Endothelial cell of umbilical vein (primary cell): ENCODE measurements around the gene ATOSB. TPM values are rescaled to one million over a fixed set of nuclear protein-coding genes. Genes with fewer than 3 reads are reported as not detected.
A peak's percentile ranks its signal among the peaks of the same experiment; 100 is the strongest.

Source experiments
- BruUV-seq: library from RNA; stranded (reverse); fragments of 400-500 nt; replicated peaks from 2 replicates; lab custom pipeline; 2021; lab: Mats Ljungman, UMichigan
- CTCF ChIA-PET: fragments of 300-600, 350-600 bp; sonication (Branson Sonifier 250); formaldehyde crosslinking; loops from one replicate; lab custom pipeline; 2021; ENCODE audit warnings: antibody characterized with exemption, inconsistent platforms; lab: Charles Lee
- POLR2A ChIA-PET: fragments of 300-600, 350-600 bp; sonication (Branson Sonifier 250); formaldehyde crosslinking; loops from one replicate; lab custom pipeline; 2021; ENCODE audit warnings: antibody characterized with exemption, inconsistent platforms; lab: Charles Lee
- DNase-seq: peaks from one replicate; pipeline ENCODE4 v3.0.0-alpha.2; 2011; ENCODE audit warnings: low read depth, low spot score
- FAIRE-seq: peaks from 2 replicates; lab custom pipeline; 2011; peaks lifted over from hg19 to GRCh38; lab: Jason Lieb, UNC
- H2AFZ ChIP-seq: 2 replicates; pipeline ENCODE4 v1.6.0; 2012; ENCODE audit warnings: low read depth, low read length, control low read depth, inconsistent platforms
- H3K27ac ChIP-seq: 2 replicates; pipeline ENCODE4 v1.5.1; 2011; ENCODE audit warnings: low read depth, mild to moderate bottlenecking, control low read depth, low read length, moderate library complexity; ENCODE audit not compliant: insufficient read depth
- H3K27me3 ChIP-seq, 2 experiments: 2 replicates each; pipeline versions ENCODE4 v1.6.0 to v1.6.1; 2011; ENCODE audit warnings: low read length in 2 of 2, mixed read lengths in 1 of 2; ENCODE audit not compliant: control insufficient read depth in 2 of 2, insufficient read depth in 2 of 2
- H3K36me3 ChIP-seq, 2 experiments: 2 replicates in 1 of 2; 3 replicates in 1 of 2; pipeline ENCODE4 v1.5.1; 2011; ENCODE audit warnings: low read length in 2 of 2, mild to moderate bottlenecking in 1 of 2, moderate library complexity in 1 of 2; ENCODE audit not compliant: control insufficient read depth in 2 of 2, insufficient read depth in 2 of 2; ENCODE audit errors: extremely low read depth in 1 of 2
- H3K4me1 ChIP-seq: 3 replicates; pipeline ENCODE4 v1.5.1; 2011; ENCODE audit warnings: mild to moderate bottlenecking, low read length; ENCODE audit not compliant: control insufficient read depth, insufficient read depth; ENCODE audit errors: extremely low read depth
- H3K4me2 ChIP-seq: 2 replicates; pipeline ENCODE4 v1.6.1; 2011; ENCODE audit warnings: low read length, control low read depth, mixed read lengths; ENCODE audit not compliant: insufficient read depth
- H3K4me3 ChIP-seq, 3 experiments: fragments of 200-600 bp in 1 of 3; sonication (generic), shearing (Covaris generic) in 1 of 3; replicated peaks in 1 of 3; 2 replicates each; pipeline ENCODE4 v1.5.1; 2011 to 2016; ENCODE audit warnings: control low read depth in 3 of 3, low read length in 3 of 3, mild to moderate bottlenecking in 2 of 3, inconsistent platforms in 1 of 3, low read depth in 1 of 3, moderate library complexity in 1 of 3; ENCODE audit not compliant: insufficient read depth in 1 of 3
- H3K79me2 ChIP-seq: 2 replicates; pipeline ENCODE4 v1.6.0; 2012; ENCODE audit warnings: low read length, inconsistent platforms; ENCODE audit not compliant: control insufficient read depth, insufficient read depth
- H3K9ac ChIP-seq: replicated peaks from 2 replicates; pipeline ENCODE3; 2011; ENCODE audit warnings: low read length, control low read depth; ENCODE audit not compliant: insufficient read depth; ENCODE audit errors: extremely low read depth
- H3K9me1 ChIP-seq: replicated peaks from 3 replicates; pipeline ENCODE4 v1.6.0; 2011; ENCODE audit warnings: mild to moderate bottlenecking, low read length; ENCODE audit not compliant: control insufficient read depth, insufficient read depth; ENCODE audit errors: extremely low read depth
- H3K9me3 ChIP-seq: replicated peaks from 2 replicates; pipeline ENCODE4 v1.5.1; 2012; ENCODE audit warnings: low read length, inconsistent platforms; ENCODE audit not compliant: control insufficient read depth, insufficient read depth
- H4K20me1 ChIP-seq: replicated peaks from 2 replicates; pipeline ENCODE3; 2011; ENCODE audit warnings: mild to moderate bottlenecking, low read length; ENCODE audit not compliant: control insufficient read depth, insufficient read depth; ENCODE audit errors: extremely low read depth
- EZH2 ChIP-seq: IDR thresholded peaks from 2 replicates; pipeline ENCODE4 v1.6.1; 2012; ENCODE audit warnings: borderline replicate concordance, low read depth, mild to moderate bottlenecking, moderate library complexity, low read length, inconsistent platforms; ENCODE audit not compliant: severe bottlenecking
- FOS ChIP-seq: IDR thresholded peaks from 2 replicates; pipeline ENCODE4 v1.6.1; 2011; ENCODE audit warnings: mild to moderate bottlenecking, low read length, moderate library complexity, borderline replicate concordance; ENCODE audit not compliant: insufficient read depth
- GATA2 ChIP-seq: IDR thresholded peaks from 2 replicates; pipeline ENCODE4 v1.7.0; 2011; ENCODE audit warnings: low read depth, mild to moderate bottlenecking, moderate library complexity, mixed read lengths, low read length; ENCODE audit not compliant: insufficient read length, insufficient read depth
- JUN ChIP-seq: IDR thresholded peaks from 2 replicates; pipeline ENCODE4 v1.6.1; 2011; ENCODE audit warnings: borderline replicate concordance, low read depth; ENCODE audit not compliant: insufficient read length, insufficient read depth
- MYC ChIP-seq: IDR thresholded peaks from one replicate; pipeline ENCODE4 v1.6.1; 2011; ENCODE audit warnings: mild to moderate bottlenecking, low read depth, low read length
- POLR2A ChIP-seq: IDR thresholded peaks from 2 replicates; pipeline ENCODE4 v1.6.1; 2012; ENCODE audit warnings: low read depth, mild to moderate bottlenecking, control low read depth, low read length
- POLR2AphosphoS5 ChIP-seq: IDR thresholded peaks from 2 replicates; pipeline ENCODE4 v1.6.1; 2012; ENCODE audit warnings: low read depth, mild to moderate bottlenecking, control low read depth, low read length, moderate library complexity; ENCODE audit not compliant: insufficient read depth
- dilution Hi-C: fragments of 300-500 bp; cut with MboI; formaldehyde crosslinking; loops from one replicate; pipeline ENCODE4 v1.15.0; 2019; ENCODE audit warnings: low sequenced_read_pairs; ENCODE audit not compliant: extremely low pct_ligation_motif_present
- intact Hi-C: fragments of 100-400 bp; cut with micrococcal nuclease; formaldehyde crosslinking; loops from one replicate; pipeline ENCODE4 v1.10.0; 2022
- polyA plus RNA-seq, 4 experiments: library from polyadenylated mRNA; depleted of rRNA in 3 of 4; stranded (reverse) in 3 of 4; unstranded in 1 of 4; fragments of >200 nt; gene quantifications; 2 replicates each; pipeline versions ENCODE4 v1.2.1 to v1.2.3, GENCODE V29; 2011 to 2012; ENCODE audit warnings: missing spikeins in 1 of 4
- total RNA-seq: library from RNA; stranded (reverse); gene quantifications from 2 replicates; pipeline ENCODE4 v1.2.3, GENCODE V29; 2021
- TF ChIP-seq, protein P1 (sequence below): IDR thresholded peaks from 2 replicates; pipeline ENCODE4 v1.6.1; 2011; ENCODE audit not compliant: insufficient read depth, insufficient read length
- TF ChIP-seq, protein P2 (sequence below), 2 donors: IDR thresholded peaks; 1 replicate in 1 of 2; 2 replicates in 1 of 2; pipeline ENCODE4 v1.5.1; 2011; ENCODE audit warnings: low read length in 2 of 2, mild to moderate bottlenecking in 2 of 2, moderate library complexity in 2 of 2, control low read depth in 1 of 2, inconsistent platforms in 1 of 2, low read depth in 1 of 2; ENCODE audit not compliant: insufficient read depth in 1 of 2; ENCODE audit errors: extremely low read depth in 1 of 2

ATOSB gene
- total and polyA plus RNA-seq, 2 donors (not counting 3 experiments of a cell fraction or from before 2014, with no cell fraction given), result 34.7 to 58.0 TPM

DNA sequence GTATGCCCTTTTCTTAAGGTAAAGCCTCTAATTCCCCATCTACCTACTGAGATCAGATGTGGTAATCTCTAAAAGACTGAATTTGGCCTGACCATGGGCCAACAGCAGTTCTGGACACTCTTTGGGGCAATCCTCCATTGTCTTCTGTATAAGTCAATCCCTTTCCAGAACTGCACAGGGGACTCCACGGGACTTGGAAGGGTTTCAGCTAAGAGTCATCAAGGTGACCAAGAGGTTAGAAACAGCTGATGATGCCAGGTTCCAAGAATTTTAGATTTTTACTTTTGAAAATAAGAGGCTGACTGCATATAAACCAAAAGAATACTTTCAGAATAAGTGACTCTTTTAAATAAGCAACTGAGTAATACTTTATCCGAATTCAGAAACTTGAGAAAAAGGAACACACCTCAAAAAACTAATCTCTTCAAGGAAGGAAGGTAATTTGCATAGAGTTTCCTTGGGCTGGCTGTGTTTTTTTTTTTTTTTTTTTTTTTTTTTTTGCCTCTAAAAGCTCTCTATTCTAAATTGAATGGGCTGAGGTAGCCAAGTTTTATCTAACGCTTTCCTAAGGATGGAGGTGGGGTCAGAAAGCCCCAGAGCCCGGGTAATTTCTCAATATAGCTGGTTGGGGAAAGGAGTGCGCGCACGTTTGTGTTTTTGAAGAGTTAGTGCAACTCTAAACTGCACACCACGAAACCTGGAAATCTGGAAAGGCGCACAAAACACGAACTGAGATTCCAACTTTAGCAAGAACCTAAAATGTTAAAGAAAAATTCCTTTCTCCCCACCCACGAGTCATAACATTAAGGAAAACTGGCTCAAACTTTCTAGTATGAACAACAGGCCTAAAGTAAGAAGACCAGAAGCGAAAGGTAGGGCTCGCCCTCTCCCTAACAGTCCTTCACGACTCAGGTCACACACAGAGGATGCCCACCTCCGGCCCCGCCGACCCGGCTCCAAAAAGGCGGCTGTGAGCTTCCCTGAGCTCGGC lies 44.5 kb downstream of the ATOSB start:
- peaks cover 20 to 24% of the 10 kb centered on the region in 2 experiments for H3K36me3 ChIP-seq
- H3K79me2 ChIP-seq, result peaks cover 59% of the 10 kb centered on the region
- intact Hi-C loops, result loop anchor here (2.0 kb wide), 1 partner anchor 82 kb away; the partner anchor contains the start of gene DNAJB5
- dilution Hi-C loops, result no loop called here
- no peaks in the 10 kb centered on the region for H3K27me3 ChIP-seq
- FAIRE-seq (peak; percentile 76), DNase-seq (peak; percentile 24)
- TSS peak; percentile 27 for BruUV-seq
- H3K4me3 ChIP-seq, result peak overlapping the region; percentile 79 to 97 (median 96)
- TF ChIP-seq, protein P1, sequence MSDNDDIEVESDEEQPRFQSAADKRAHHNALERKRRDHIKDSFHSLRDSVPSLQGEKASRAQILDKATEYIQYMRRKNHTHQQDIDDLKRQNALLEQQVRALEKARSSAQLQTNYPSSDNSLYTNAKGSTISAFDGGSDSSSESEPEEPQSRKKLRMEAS, result no peak
- TF ChIP-seq POLR2AphosphoS5 (no peak), GATA2 (no peak), POLR2A (no peak), EZH2 (no peak), MYC (no peak), FOS (no peak), JUN (no peak)
- TF ChIP-seq, protein P2, sequence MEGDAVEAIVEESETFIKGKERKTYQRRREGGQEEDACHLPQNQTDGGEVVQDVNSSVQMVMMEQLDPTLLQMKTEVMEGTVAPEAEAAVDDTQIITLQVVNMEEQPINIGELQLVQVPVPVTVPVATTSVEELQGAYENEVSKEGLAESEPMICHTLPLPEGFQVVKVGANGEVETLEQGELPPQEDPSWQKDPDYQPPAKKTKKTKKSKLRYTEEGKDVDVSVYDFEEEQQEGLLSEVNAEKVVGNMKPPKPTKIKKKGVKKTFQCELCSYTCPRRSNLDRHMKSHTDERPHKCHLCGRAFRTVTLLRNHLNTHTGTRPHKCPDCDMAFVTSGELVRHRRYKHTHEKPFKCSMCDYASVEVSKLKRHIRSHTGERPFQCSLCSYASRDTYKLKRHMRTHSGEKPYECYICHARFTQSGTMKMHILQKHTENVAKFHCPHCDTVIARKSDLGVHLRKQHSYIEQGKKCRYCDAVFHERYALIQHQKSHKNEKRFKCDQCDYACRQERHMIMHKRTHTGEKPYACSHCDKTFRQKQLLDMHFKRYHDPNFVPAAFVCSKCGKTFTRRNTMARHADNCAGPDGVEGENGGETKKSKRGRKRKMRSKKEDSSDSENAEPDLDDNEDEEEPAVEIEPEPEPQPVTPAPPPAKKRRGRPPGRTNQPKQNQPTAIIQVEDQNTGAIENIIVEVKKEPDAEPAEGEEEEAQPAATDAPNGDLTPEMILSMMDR (IDR thresholded peaks at IDR 0.05; ENCODE audit: extremely low read depth in 1 of 2, insufficient read depth in 1 of 2, low read depth in 1 of 2, low read length in 2 of 2), result no peak
- H3K9ac ChIP-seq, result peak overlapping the region; percentile 99
- CTCF ChIA-PET, result interaction anchor here (0.6 to 2.6 kb wide), 10 partner anchors 9 to 1792 kb away, joined by 3 to 18 read pairs (median 7); partner anchors contain the start of genes FANCG and PIGO
- POLR2A ChIA-PET, result interaction anchor here (0.6 to 1.9 kb wide), 9 partner anchors 8 to 45 kb away, joined by 3 to 12 read pairs (median 5); partner anchors contain the start of genes ATOSB, FANCG, PIGO and STOML2
- H3K27ac ChIP-seq, result peak overlapping the region; percentile 95
- H3K9me1 ChIP-seq, result no peaks in the 10 kb centered on the region
- no peak overlapping the region for H2AFZ ChIP-seq
- no peaks in the 10 kb centered on the region for H3K9me3 ChIP-seq
- H3K4me1 ChIP-seq, result peaks cover 29% of the 10 kb centered on the region
- peak overlapping the region; percentile 98 for H3K4me2 ChIP-seq
- H4K20me1 ChIP-seq, result peaks cover 13% of the 10 kb centered on the region
